ENCODE data around the gene C9orf40.

The C9orf40 gene

GRCh38 chr9:74975538-74975937, 22.8 kb upstream of the C9orf40 start:
- no peak for DNase-seq (ENCODE audit: low read depth in 1 of 2, low spot score in 1 of 2)
- Histone ChIP-seq H3K27ac (replicated peaks) (no peak overlapping the region), H3K27me3 (ENCODE audit: insufficient read depth, poor library complexity, severe bottlenecking) (no peaks in the 10 kb centered on the region), H3K4me3 (replicated peaks; ENCODE audit: insufficient read depth, low read length) (no peak overlapping the region)
- no peak for TF ChIP-seq CTCF (IDR thresholded peaks at IDR 0.05; ENCODE audit: insufficient read depth, low read length)
- no peak for TF ChIP-seq SPI1 (IDR thresholded peaks at IDR 0.05; ENCODE audit: borderline replicate concordance, low read depth)
- TF ChIP-seq POLR2AphosphoS5 (IDR thresholded peaks at IDR 0.05; ENCODE audit: low read depth): no peak
- TF ChIP-seq, protein P1, sequence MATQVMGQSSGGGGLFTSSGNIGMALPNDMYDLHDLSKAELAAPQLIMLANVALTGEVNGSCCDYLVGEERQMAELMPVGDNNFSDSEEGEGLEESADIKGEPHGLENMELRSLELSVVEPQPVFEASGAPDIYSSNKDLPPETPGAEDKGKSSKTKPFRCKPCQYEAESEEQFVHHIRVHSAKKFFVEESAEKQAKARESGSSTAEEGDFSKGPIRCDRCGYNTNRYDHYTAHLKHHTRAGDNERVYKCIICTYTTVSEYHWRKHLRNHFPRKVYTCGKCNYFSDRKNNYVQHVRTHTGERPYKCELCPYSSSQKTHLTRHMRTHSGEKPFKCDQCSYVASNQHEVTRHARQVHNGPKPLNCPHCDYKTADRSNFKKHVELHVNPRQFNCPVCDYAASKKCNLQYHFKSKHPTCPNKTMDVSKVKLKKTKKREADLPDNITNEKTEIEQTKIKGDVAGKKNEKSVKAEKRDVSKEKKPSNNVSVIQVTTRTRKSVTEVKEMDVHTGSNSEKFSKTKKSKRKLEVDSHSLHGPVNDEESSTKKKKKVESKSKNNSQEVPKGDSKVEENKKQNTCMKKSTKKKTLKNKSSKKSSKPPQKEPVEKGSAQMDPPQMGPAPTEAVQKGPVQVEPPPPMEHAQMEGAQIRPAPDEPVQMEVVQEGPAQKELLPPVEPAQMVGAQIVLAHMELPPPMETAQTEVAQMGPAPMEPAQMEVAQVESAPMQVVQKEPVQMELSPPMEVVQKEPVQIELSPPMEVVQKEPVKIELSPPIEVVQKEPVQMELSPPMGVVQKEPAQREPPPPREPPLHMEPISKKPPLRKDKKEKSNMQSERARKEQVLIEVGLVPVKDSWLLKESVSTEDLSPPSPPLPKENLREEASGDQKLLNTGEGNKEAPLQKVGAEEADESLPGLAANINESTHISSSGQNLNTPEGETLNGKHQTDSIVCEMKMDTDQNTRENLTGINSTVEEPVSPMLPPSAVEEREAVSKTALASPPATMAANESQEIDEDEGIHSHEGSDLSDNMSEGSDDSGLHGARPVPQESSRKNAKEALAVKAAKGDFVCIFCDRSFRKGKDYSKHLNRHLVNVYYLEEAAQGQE (IDR thresholded peaks at IDR 0.05; ENCODE audit: insufficient replicate concordance, low read depth): no peak
- no peak for TF ChIP-seq GABPA (IDR thresholded peaks at IDR 0.05; ENCODE audit: low read depth)

- no peaks in the 10 kb centered on the region for H3K27me3 ChIP-seq (ENCODE audit: insufficient read depth, poor library complexity, severe bottlenecking)
- TF ChIP-seq POLR2AphosphoS5 (IDR thresholded peaks at IDR 0.05; ENCODE audit: low read depth) (no peak), SPI1 (IDR thresholded peaks at IDR 0.05; ENCODE audit: borderline replicate concordance, low read depth) (no peak), CTCF (IDR thresholded peaks at IDR 0.05; ENCODE audit: insufficient read depth, low read length) (no peak), GABPA (IDR thresholded peaks at IDR 0.05; ENCODE audit: low read depth) (no peak)
- TF ChIP-seq, protein P1 (IDR thresholded peaks at IDR 0.05; ENCODE audit: insufficient replicate concordance, low read depth): no peak
- no peak overlapping the region for H3K27ac ChIP-seq (replicated peaks)
- H3K4me3 ChIP-seq (replicated peaks; ENCODE audit: insufficient read depth, low read length): no peak overlapping the region
- no peak for DNase-seq (ENCODE audit: low read depth in 1 of 2, low spot score in 1 of 2)
Observed at GRCh38 chr9:74974558-74974957, 21.8 kb upstream of the C9orf40 start.

DNA sequence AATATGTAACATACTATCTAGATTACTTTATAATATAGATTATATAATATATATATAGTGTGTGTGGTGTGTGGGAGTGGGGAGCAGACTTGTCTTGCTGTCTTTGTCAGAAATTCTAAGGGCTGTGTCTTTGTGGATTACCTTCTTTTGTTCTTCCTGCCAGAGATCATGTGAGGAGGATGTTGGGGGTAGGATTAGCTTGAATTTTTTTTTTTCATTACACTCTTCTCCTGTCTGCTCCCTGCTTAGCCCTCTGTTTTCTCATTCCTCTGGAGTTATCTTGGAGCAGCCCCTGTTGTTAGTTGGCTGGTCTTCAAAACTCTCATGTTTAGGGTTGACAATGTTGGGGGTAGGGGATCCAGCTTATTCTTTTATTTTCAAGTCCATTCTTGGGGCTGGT, 21.0 kb upstream of the C9orf40 start:
- DNase-seq (ENCODE audit: low read depth in 1 of 2, low spot score in 1 of 2): no peak
- Histone ChIP-seq H3K27me3 (ENCODE audit: insufficient read depth, poor library complexity, severe bottlenecking) (no peaks in the 10 kb centered on the region), H3K4me3 (replicated peaks; ENCODE audit: insufficient read depth, low read length) (no peak overlapping the region), H3K27ac (replicated peaks) (no peak overlapping the region)
- TF ChIP-seq CTCF (IDR thresholded peaks at IDR 0.05; ENCODE audit: insufficient read depth, low read length) (no peak), POLR2AphosphoS5 (IDR thresholded peaks at IDR 0.05; ENCODE audit: low read depth) (no peak), SPI1 (IDR thresholded peaks at IDR 0.05; ENCODE audit: borderline replicate concordance, low read depth) (no peak), GABPA (IDR thresholded peaks at IDR 0.05; ENCODE audit: low read depth) (no peak)
- TF ChIP-seq, protein P1 (IDR thresholded peaks at IDR 0.05; ENCODE audit: insufficient replicate concordance, low read depth): no peak

Data from HL-60 (cell line).